Measurements from ENCODE around the gene MAML2. TPM values are rescaled to one million over a fixed set of nuclear protein-coding genes. Genes with fewer than 3 reads are reported as not detected.

MAML2 gene
- total and polyA plus RNA-seq, 9 of the 15 experiments (the other 6 are each of a cell fraction or from before 2014, with no cell fraction given), result 0.79 to 6.8 (median 4.8) TPM

DNA sequence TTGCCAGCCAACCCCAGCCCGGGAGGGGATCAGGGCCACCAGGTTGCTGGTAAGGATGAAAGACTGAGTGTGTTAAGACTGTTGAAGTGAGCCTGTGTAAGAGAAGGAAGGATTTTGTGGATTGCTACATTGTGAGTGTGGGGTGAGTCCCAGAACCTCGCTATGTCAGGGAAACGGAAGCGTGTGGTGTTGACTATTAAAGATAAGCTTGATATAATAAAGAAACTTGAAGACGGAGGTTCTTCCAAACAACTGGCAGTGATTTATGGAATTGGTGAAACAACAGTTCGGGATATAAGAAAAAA is 47.4 kb upstream of the MAML2 start (continued):
- TF ChIP-seq, protein P1, sequence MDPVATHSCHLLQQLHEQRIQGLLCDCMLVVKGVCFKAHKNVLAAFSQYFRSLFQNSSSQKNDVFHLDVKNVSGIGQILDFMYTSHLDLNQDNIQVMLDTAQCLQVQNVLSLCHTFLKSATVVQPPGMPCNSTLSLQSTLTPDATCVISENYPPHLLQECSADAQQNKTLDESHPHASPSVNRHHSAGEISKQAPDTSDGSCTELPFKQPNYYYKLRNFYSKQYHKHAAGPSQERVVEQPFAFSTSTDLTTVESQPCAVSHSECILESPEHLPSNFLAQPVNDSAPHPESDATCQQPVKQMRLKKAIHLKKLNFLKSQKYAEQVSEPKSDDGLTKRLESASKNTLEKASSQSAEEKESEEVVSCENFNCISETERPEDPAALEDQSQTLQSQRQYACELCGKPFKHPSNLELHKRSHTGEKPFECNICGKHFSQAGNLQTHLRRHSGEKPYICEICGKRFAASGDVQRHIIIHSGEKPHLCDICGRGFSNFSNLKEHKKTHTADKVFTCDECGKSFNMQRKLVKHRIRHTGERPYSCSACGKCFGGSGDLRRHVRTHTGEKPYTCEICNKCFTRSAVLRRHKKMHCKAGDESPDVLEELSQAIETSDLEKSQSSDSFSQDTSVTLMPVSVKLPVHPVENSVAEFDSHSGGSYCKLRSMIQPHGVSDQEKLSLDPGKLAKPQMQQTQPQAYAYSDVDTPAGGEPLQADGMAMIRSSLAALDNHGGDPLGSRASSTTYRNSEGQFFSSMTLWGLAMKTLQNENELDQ (CRISPR knock-in tag; IDR thresholded peaks at IDR 0.05; ENCODE audit: borderline replicate concordance), result no peak
- TF ChIP-seq EGR1 (conservative IDR thresholded peaks at IDR 0.05) (no peak), ZNF124 (CRISPR knock-in tag; IDR thresholded peaks at IDR 0.05) (no peak), L3MBTL2 (IDR thresholded peaks at IDR 0.05) (0 out of 2 replicates have a peak, but pooled peaks have one; percentile 6), ZBTB1 (CRISPR knock-in tag; IDR thresholded peaks at IDR 0.05; ENCODE audit: borderline replicate concordance, low read depth) (no peak), ZNF707 (CRISPR knock-in tag; conservative IDR thresholded peaks at IDR 0.05) (no peak), DNMT1 (IDR thresholded peaks at IDR 0.05) (no peak), TOE1 (IDR thresholded peaks at IDR 0.05; ENCODE audit: borderline replicate concordance) (0 out of 2 replicates have a peak, but pooled peaks have one; percentile 0), TOE1 (CRISPR knock-in tag; IDR thresholded peaks at IDR 0.05; ENCODE audit: borderline replicate concordance, low read depth) (no peak), XRCC5 (IDR thresholded peaks at IDR 0.05; ENCODE audit: low read depth, low read length) (no peak), CHCHD3 (CRISPR knock-in tag; IDR thresholded peaks at IDR 0.05) (no peak), CCNT2 (IDR thresholded peaks at IDR 0.05; ENCODE audit: borderline replicate concordance, extremely low read depth, insufficient read length, low read depth, low read length) (no peak), HCFC1 (IDR thresholded peaks at IDR 0.05; ENCODE audit: low read depth, low read length) (no peak), JUN (IDR thresholded peaks at IDR 0.05; ENCODE audit: borderline replicate concordance, low read depth, low read length) (no peak), JUN (CRISPR knock-in tag; IDR thresholded peaks at IDR 0.05; ENCODE audit: borderline replicate concordance) (no peak), MIER1 (IDR thresholded peaks at IDR 0.05; ENCODE audit: low read depth) (no peak), ZNF121 (CRISPR knock-in tag; conservative IDR thresholded peaks at IDR 0.05) (no peak), ZNF3 (CRISPR knock-in tag; IDR thresholded peaks at IDR 0.05) (no peak)
- TF ChIP-seq, protein P2, sequence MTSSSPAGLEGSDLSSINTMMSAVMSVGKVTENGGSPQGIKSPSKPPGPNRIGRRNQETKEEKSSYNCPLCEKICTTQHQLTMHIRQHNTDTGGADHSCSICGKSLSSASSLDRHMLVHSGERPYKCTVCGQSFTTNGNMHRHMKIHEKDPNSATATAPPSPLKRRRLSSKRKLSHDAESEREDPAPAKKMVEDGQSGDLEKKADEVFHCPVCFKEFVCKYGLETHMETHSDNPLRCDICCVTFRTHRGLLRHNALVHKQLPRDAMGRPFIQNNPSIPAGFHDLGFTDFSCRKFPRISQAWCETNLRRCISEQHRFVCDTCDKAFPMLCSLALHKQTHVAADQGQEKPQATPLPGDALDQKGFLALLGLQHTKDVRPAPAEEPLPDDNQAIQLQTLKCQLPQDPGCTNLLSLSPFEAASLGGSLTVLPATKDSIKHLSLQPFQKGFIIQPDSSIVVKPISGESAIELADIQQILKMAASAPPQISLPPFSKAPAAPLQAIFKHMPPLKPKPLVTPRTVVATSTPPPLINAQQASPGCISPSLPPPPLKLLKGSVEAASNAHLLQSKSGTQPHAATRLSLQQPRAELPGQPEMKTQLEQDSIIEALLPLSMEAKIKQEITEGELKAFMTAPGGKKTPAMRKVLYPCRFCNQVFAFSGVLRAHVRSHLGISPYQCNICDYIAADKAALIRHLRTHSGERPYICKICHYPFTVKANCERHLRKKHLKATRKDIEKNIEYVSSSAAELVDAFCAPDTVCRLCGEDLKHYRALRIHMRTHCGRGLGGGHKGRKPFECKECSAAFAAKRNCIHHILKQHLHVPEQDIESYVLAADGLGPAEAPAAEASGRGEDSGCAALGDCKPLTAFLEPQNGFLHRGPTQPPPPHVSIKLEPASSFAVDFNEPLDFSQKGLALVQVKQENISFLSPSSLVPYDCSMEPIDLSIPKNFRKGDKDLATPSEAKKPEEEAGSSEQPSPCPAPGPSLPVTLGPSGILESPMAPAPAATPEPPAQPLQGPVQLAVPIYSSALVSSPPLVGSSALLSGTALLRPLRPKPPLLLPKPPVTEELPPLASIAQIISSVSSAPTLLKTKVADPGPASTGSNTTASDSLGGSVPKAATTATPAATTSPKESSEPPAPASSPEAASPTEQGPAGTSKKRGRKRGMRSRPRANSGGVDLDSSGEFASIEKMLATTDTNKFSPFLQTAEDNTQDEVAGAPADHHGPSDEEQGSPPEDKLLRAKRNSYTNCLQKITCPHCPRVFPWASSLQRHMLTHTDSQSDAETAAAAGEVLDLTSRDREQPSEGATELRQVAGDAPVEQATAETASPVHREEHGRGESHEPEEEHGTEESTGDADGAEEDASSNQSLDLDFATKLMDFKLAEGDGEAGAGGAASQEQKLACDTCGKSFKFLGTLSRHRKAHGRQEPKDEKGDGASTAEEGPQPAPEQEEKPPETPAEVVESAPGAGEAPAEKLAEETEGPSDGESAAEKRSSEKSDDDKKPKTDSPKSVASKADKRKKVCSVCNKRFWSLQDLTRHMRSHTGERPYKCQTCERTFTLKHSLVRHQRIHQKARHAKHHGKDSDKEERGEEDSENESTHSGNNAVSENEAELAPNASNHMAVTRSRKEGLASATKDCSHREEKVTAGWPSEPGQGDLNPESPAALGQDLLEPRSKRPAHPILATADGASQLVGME (CRISPR knock-in tag; IDR thresholded peaks at IDR 0.05), result no peak
- TF ChIP-seq, protein P3, sequence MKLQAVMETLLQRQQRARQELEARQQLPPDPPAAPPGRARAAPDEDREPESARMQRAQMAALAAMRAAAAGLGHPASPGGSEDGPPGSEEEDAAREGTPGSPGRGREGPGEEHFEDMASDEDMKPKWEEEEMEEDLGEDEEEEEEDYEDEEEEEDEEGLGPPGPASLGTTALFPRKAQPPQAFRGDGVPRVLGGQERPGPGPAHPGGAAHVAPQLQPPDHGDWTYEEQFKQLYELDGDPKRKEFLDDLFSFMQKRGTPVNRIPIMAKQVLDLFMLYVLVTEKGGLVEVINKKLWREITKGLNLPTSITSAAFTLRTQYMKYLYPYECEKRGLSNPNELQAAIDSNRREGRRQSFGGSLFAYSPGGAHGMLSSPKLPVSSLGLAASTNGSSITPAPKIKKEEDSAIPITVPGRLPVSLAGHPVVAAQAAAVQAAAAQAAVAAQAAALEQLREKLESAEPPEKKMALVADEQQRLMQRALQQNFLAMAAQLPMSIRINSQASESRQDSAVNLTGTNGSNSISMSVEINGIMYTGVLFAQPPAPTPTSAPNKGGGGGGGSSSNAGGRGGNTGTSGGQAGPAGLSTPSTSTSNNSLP (IDR thresholded peaks at IDR 0.05; ENCODE audit: borderline replicate concordance, low read depth, low read length), result no peak

All from K562 (cell line).